ENCODE results near the gene TYW5.

The TYW5 gene

GRCh38 chr2:199955339-199956061 lies at the start of gene TYW5, which contains the start of gene MAIP1:
Gene TYW5, minus strand, starts transcription at chr2:199955491. Its CDS starts 21 bp downstream, at chr2:199955470.
Gene MAIP1, plus strand, starts transcription at chr2:199955582. Its CDS starts 217 bp downstream, at chr2:199955799.
- peak; percentile 84 for DNase-seq

GRCh38 chr2:200003444-200003843 lies 48.2 kb upstream of the TYW5 start:
- no peak for DNase-seq

GRCh38 chr2:200000444-200001163 lies 45.3 kb upstream of the TYW5 start:
- no peak for DNase-seq

GRCh38 chr2:199999166-199999565 lies 43.9 kb upstream of the TYW5 start:
- no peak for DNase-seq

- no peak for DNase-seq
Observed at GRCh38 chr2:199997296-199997695, 42.0 kb upstream of the TYW5 start.

GRCh38 chr2:199994896-199995295 lies 39.6 kb upstream of the TYW5 start:
- DNase-seq = no peak

GRCh38 chr2:199994371-199994770 lies 39.1 kb upstream of the TYW5 start:
- no peak for DNase-seq

- DNase-seq = no peak
Observed at GRCh38 chr2:199992296-199992695, 37.0 kb upstream of the TYW5 start.

GRCh38 chr2:199991691-199992090 lies 36.4 kb upstream of the TYW5 start:
- no peak for DNase-seq

GRCh38 chr2:199989822-199990221 lies 34.5 kb upstream of the TYW5 start:
- no peak for DNase-seq

- DNase-seq = no peak
Observed at GRCh38 chr2:199988151-199988550, 32.9 kb upstream of the TYW5 start.

- DNase-seq = no peak
Observed at GRCh38 chr2:199987586-199987985, 32.3 kb upstream of the TYW5 start.

- no peak for DNase-seq
Observed at GRCh38 chr2:199985625-199986207, 30.4 kb upstream of the TYW5 start.

- DNase-seq = no peak
Observed at GRCh38 chr2:199984755-199985154, 29.5 kb upstream of the TYW5 start.

- no peak for DNase-seq
Observed at GRCh38 chr2:199984159-199984558, 28.9 kb upstream of the TYW5 start.

GRCh38 chr2:199983534-199983933 lies 28.2 kb upstream of the TYW5 start:
- no peak for DNase-seq

- DNase-seq = no peak
Observed at GRCh38 chr2:199982126-199982843, 27.0 kb upstream of the TYW5 start.

- DNase-seq = peak; percentile 40
Observed at GRCh38 chr2:199979832-199980628, 24.7 kb upstream of the TYW5 start.

- no peak for DNase-seq
Observed at GRCh38 chr2:199979398-199979797, 24.1 kb upstream of the TYW5 start.

- DNase-seq = no peak
Observed at GRCh38 chr2:199977984-199978415, 22.7 kb upstream of the TYW5 start.

GRCh38 chr2:199975273-199975895 lies 20.1 kb upstream of the TYW5 start:
- DNase-seq = no peak

- peak; percentile 19 for DNase-seq
Observed at GRCh38 chr2:199973703-199974102, 18.4 kb upstream of the TYW5 start.
